Measurements from ENCODE around the gene TAF1. TPM values are rescaled to one million over a fixed set of nuclear protein-coding genes. Genes with fewer than 3 reads are reported as not detected.
"Not testable (repeated sequence)": the region's sequence is repeated elsewhere in the genome, so short reads cannot be mapped to it uniquely, and the experiment has no call there.

Gene TAF1
- total RNA-seq, 4 donors from 2014 or later: 13.2 to 21.7 (median 19.1) TPM

- intact Hi-C loops (cut with DNase I; ENCODE audit: low total_unique reads): no loop called here
- in situ Hi-C loops (cut with MboI; ENCODE audit: low sequenced_read_pairs in 4 of 4): no loop called here
- no peak for ATAC-seq
- no peak overlapping the region for H3K4me3 ChIP-seq
- H3K27me3 ChIP-seq: no peaks in the 10 kb centered on the region
- no peaks in the 10 kb centered on the region for H3K9me3 ChIP-seq
- peaks cover 0 to 16% of the 10 kb centered on the region in 2 donors for H3K36me3 ChIP-seq
- no peak overlapping the region for H3K27ac ChIP-seq
- no peak for TF ChIP-seq POLR2A (IDR thresholded peaks at IDR 0.05)
- TF ChIP-seq CTCF (IDR thresholded peaks at IDR 0.05 in 4 of 5, conservative IDR thresholded peaks at IDR 0.05 in 1 of 5): no peak
- H3K4me1 ChIP-seq: no peaks in the 10 kb centered on the region
- DNase-seq: no peak
These were observed 84.4 kb downstream of the TAF1 start for GRCh38 chrX:71450433-71451106.

GRCh38 chrX:71451518-71451917 is 85.4 kb downstream of the TAF1 start:
- H3K27ac ChIP-seq; H3K9me3 ChIP-seq; ATAC-seq; H3K27me3 ChIP-seq; DNase-seq; intact Hi-C loops (cut with DNase I; ENCODE audit: low total_unique reads); H3K4me3 ChIP-seq; in situ Hi-C loops (cut with MboI; ENCODE audit: low sequenced_read_pairs in 4 of 4); H3K4me1 ChIP-seq: not testable (repeated sequence)
- H3K36me3 ChIP-seq: peaks cover 0 to 22% of the 10 kb centered on the region in 2 donors

- Histone ChIP-seq H3K27me3 (no peaks in the 10 kb centered on the region), H3K9me3 (no peaks in the 10 kb centered on the region), H3K27ac (no peak overlapping the region), H3K36me3 (peaks cover 0 to 36% of the 10 kb centered on the region in 2 donors), H3K4me1 (no peaks in the 10 kb centered on the region), H3K4me3 (no peak overlapping the region)
- in situ Hi-C loops (cut with MboI; ENCODE audit: low sequenced_read_pairs in 4 of 4) (no loop called here), intact Hi-C loops (cut with DNase I; ENCODE audit: low total_unique reads) (no loop called here)
- DNase-seq (no peak), ATAC-seq (no peak)
- no peak for TF ChIP-seq POLR2A (IDR thresholded peaks at IDR 0.05)
These were observed 86.9 kb downstream of the TAF1 start for GRCh38 chrX:71453056-71453455.

GRCh38 chrX:71454222-71454621 is 88.1 kb downstream of the TAF1 start:
- no peak for TF ChIP-seq CTCF (IDR thresholded peaks at IDR 0.05 in 4 of 5, conservative IDR thresholded peaks at IDR 0.05 in 1 of 5)
- TF ChIP-seq POLR2A (IDR thresholded peaks at IDR 0.05): no peak
- in situ Hi-C loops (cut with MboI; ENCODE audit: low sequenced_read_pairs in 4 of 4) (no loop called here), intact Hi-C loops (cut with DNase I; ENCODE audit: low total_unique reads) (no loop called here)
- DNase-seq (no peak), ATAC-seq (no peak)
- Histone ChIP-seq H3K27me3 (no peaks in the 10 kb centered on the region), H3K4me3 (no peak overlapping the region), H3K9me3 (no peaks in the 10 kb centered on the region), H3K27ac (no peak overlapping the region), H3K36me3 (peaks cover 0 to 45% of the 10 kb centered on the region in 2 donors), H3K4me1 (no peaks in the 10 kb centered on the region)

- H3K4me1 ChIP-seq: no peaks in the 10 kb centered on the region
- intact Hi-C loops (cut with DNase I; ENCODE audit: low total_unique reads) (no loop called here), in situ Hi-C loops (cut with MboI; ENCODE audit: low sequenced_read_pairs in 4 of 4) (no loop called here)
- no peaks in the 10 kb centered on the region for H3K9me3 ChIP-seq
- no peak overlapping the region for H3K4me3 ChIP-seq
- DNase-seq (no peak), ATAC-seq (no peak)
- H3K27ac ChIP-seq: no peak overlapping the region
- TF ChIP-seq CTCF (IDR thresholded peaks at IDR 0.05 in 4 of 5, conservative IDR thresholded peaks at IDR 0.05 in 1 of 5): no peak
- TF ChIP-seq POLR2A (IDR thresholded peaks at IDR 0.05): no peak
- peaks cover 0 to 76% of the 10 kb centered on the region in 2 donors for H3K36me3 ChIP-seq
- no peaks in the 10 kb centered on the region for H3K27me3 ChIP-seq
These were observed 92.7 kb downstream of the TAF1 start for GRCh38 chrX:71458866-71459265.

- ATAC-seq (no peak), DNase-seq (no peak)
- no peak overlapping the region for H3K27ac ChIP-seq
- H3K9me3 ChIP-seq: no peaks in the 10 kb centered on the region
- peaks cover 0 to 29% of the 10 kb centered on the region in 2 donors for H3K36me3 ChIP-seq
- H3K4me1 ChIP-seq: no peaks in the 10 kb centered on the region
- TF ChIP-seq CTCF (IDR thresholded peaks at IDR 0.05 in 4 of 5, conservative IDR thresholded peaks at IDR 0.05 in 1 of 5): no peak
- no peak overlapping the region for H3K4me3 ChIP-seq
- in situ Hi-C loops (cut with MboI; ENCODE audit: low sequenced_read_pairs in 4 of 4) (no loop called here), intact Hi-C loops (cut with DNase I; ENCODE audit: low total_unique reads) (no loop called here)
- H3K27me3 ChIP-seq: no peaks in the 10 kb centered on the region
These were observed 98.8 kb downstream of the TAF1 start for GRCh38 chrX:71464968-71465367.
